HepG2 (cell line): Measurements from ENCODE around the gene PROCR. TPM values are rescaled to one million over a fixed set of nuclear protein-coding genes. Genes with fewer than 3 reads are reported as not detected.

Source experiments
- ATM ChIP-seq: fragments of 450-650 bp; IDR thresholded peaks from 2 replicates; pipeline ENCODE4 v1.7.1; 2017; ENCODE audit warnings: mild to moderate bottlenecking, borderline replicate concordance
- MED13 ChIP-seq: sonication (generic); formaldehyde crosslinking; IDR thresholded peaks from 2 replicates; pipeline ENCODE4 v1.5.0; 2020; ENCODE audit warnings: missing genetic modification reagents
- MED8 ChIP-seq: sonication (generic); formaldehyde crosslinking; IDR thresholded peaks from 2 replicates; pipeline ENCODE4 v1.8.1; 2023; ENCODE audit warnings: mild to moderate bottlenecking, missing genetic modification reagents; ENCODE audit not compliant: insufficient replicate concordance
- MLLT10 ChIP-seq: sonication (generic); formaldehyde crosslinking; IDR thresholded peaks from 2 replicates; pipeline ENCODE4 v1.4.0; 2020; ENCODE audit warnings: missing genetic modification reagents
- NR2C2 ChIP-seq: sonication (generic); formaldehyde crosslinking; IDR thresholded peaks from 2 replicates; pipeline ENCODE4 v1.4.0; 2020; ENCODE audit warnings: missing genetic modification reagents, mild to moderate bottlenecking, moderate library complexity, borderline replicate concordance
- PAWR ChIP-seq: sonication (generic); formaldehyde crosslinking; IDR thresholded peaks from 2 replicates; pipeline ENCODE4 v1.4.0; 2020; ENCODE audit warnings: missing genetic modification reagents, mild to moderate bottlenecking, borderline replicate concordance
- PITX1 ChIP-seq: sonication (generic); formaldehyde crosslinking; IDR thresholded peaks from 2 replicates; pipeline ENCODE4 v1.5.1; 2020; ENCODE audit warnings: mild to moderate bottlenecking, missing genetic modification reagents
- SRF ChIP-seq: IDR thresholded peaks from 2 replicates; pipeline ENCODE4 v1.6.1; 2011; ENCODE audit warnings: mild to moderate bottlenecking, low read depth, low read length, moderate library complexity
- TGIF2 ChIP-seq: IDR thresholded peaks from 2 replicates; pipeline ENCODE4 v1.6.1; 2016; ENCODE audit warnings: control low read depth, missing compliant biosample characterization
- THYN1 ChIP-seq: sonication (generic); formaldehyde crosslinking; IDR thresholded peaks from 2 replicates; pipeline ENCODE4 v1.8.1; 2023; ENCODE audit warnings: low read depth, mild to moderate bottlenecking, moderate library complexity, missing genetic modification reagents, borderline replicate concordance
- TP53 ChIP-seq: sonication (generic); formaldehyde crosslinking; conservative IDR thresholded peaks from 2 replicates; pipeline ENCODE4 v1.4.0; 2020; ENCODE audit warnings: missing genetic modification reagents
- TRIM24 ChIP-seq: sonication (generic); formaldehyde crosslinking; IDR thresholded peaks from 2 replicates; pipeline ENCODE4 v1.8.0; 2022; ENCODE audit warnings: mild to moderate bottlenecking, missing genetic modification reagents
- ZNF546 ChIP-seq: sonication (generic); formaldehyde crosslinking; conservative IDR thresholded peaks from 2 replicates; pipeline ENCODE4 v1.8.1; 2023; ENCODE audit warnings: mild to moderate bottlenecking, missing genetic modification reagents
- ZNF883 ChIP-seq: sonication (generic); formaldehyde crosslinking; IDR thresholded peaks from 2 replicates; pipeline ENCODE4 v1.5.1; 2020; ENCODE audit warnings: mild to moderate bottlenecking, missing genetic modification reagents; ENCODE audit errors: not compliant biosample characterization
- polyA plus RNA-seq, 8 experiments: library from polyadenylated mRNA; depleted of rRNA in 3 of 8; stranded (reverse) in 7 of 8; unstranded in 1 of 8; fragments of >200 nt; fragmentation: Illumina TruSeq in 4 of 8; extraction: Trizol in 4 of 8; gene quantifications; 2 replicates each; pipeline versions ENCODE4 v1.2.1 to v1.2.3, GENCODE V29; 2011 to 2016; ENCODE audit warnings: low read depth in 4 of 8, missing spikeins in 1 of 8, mixed read lengths in 1 of 8; ENCODE audit not compliant: insufficient read depth in 1 of 8
- total RNA-seq, 5 experiments: library from RNA; depleted of rRNA; stranded (reverse); fragments of >200 nt; fragmentation: Illumina TruSeq; extraction: Trizol; gene quantifications; 2 replicates each; pipeline ENCODE4 v1.2.3, GENCODE V29; 2016; ENCODE audit warnings: low read depth in 1 of 5
- TF ChIP-seq, protein P1 (sequence below): IDR thresholded peaks from 2 replicates; pipeline ENCODE4 v1.6.1; 2016; ENCODE audit warnings: mild to moderate bottlenecking
- TF ChIP-seq, protein P2 (sequence below): sonication (generic); formaldehyde crosslinking; IDR thresholded peaks from 2 replicates; pipeline ENCODE4 v1.4.0; 2020; ENCODE audit warnings: missing genetic modification reagents, borderline replicate concordance
- TF ChIP-seq, protein P3 (sequence below): sonication (generic); formaldehyde crosslinking; conservative IDR thresholded peaks from 2 replicates; pipeline ENCODE4 v1.8.1; 2023; ENCODE audit warnings: missing genetic modification reagents
- TF ChIP-seq, protein P4 (sequence below): IDR thresholded peaks from 2 replicates; pipeline ENCODE4 v1.6.1; 2016; ENCODE audit warnings: missing genetic modification reagents, missing compliant biosample characterization
- TF ChIP-seq, protein P5 (sequence below): sonication (generic); formaldehyde crosslinking; IDR thresholded peaks from 2 replicates; pipeline ENCODE4 v1.4.0; 2020; ENCODE audit warnings: missing genetic modification reagents; ENCODE audit errors: not compliant biosample characterization

Gene PROCR
- total and polyA plus RNA-seq, 2 of the 13 experiments (the other 11 are each of a cell fraction or from before 2014, with no cell fraction given) = 1.4 to 1.7 TPM

DNA sequence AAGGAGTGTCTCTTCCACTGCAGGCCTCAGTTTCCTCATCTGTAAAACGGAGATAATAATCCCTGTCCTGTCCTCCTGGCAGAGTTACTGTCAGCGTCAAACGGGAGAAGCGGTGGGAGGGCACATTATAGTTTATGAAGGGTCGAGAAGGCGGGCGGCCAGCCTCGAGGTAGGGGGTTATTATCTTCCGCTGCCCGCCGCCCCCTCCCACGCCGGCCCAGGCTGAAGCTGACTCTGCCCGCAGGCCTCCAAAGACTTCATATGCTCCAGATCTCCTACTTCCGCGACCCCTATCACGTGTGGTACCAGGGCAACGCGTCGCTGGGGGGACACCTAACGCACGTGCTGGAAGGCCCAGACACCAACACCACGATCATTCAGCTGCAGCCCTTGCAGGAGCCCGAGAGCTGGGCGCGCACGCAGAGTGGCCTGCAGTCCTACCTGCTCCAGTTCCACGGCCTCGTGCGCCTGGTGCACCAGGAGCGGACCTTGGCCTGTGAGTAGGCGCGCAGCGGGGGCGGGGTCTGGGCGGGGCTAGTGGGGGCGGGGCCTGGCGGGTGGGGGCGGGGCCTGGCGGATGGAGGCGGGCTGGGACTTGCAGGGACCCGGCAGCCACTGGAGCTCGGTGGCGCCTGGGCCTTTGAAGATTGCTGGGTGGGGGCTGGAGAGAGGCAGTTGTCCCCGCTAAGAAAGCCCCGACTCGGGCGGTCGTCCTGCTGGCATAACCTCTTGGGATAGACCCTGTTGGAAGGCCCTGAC lies 2.8 kb downstream of the PROCR start (continued):
- TF ChIP-seq, protein P1, sequence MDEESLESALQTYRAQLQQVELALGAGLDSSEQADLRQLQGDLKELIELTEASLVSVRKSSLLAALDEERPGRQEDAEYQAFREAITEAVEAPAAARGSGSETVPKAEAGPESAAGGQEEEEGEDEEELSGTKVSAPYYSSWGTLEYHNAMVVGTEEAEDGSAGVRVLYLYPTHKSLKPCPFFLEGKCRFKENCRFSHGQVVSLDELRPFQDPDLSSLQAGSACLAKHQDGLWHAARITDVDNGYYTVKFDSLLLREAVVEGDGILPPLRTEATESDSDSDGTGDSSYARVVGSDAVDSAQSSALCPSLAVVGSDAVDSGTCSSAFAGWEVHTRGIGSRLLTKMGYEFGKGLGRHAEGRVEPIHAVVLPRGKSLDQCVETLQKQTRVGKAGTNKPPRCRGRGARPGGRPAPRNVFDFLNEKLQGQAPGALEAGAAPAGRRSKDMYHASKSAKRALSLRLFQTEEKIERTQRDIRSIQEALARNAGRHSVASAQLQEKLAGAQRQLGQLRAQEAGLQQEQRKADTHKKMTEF (CRISPR knock-in tag) = peak; percentile 91
- TF ChIP-seq, protein P2, sequence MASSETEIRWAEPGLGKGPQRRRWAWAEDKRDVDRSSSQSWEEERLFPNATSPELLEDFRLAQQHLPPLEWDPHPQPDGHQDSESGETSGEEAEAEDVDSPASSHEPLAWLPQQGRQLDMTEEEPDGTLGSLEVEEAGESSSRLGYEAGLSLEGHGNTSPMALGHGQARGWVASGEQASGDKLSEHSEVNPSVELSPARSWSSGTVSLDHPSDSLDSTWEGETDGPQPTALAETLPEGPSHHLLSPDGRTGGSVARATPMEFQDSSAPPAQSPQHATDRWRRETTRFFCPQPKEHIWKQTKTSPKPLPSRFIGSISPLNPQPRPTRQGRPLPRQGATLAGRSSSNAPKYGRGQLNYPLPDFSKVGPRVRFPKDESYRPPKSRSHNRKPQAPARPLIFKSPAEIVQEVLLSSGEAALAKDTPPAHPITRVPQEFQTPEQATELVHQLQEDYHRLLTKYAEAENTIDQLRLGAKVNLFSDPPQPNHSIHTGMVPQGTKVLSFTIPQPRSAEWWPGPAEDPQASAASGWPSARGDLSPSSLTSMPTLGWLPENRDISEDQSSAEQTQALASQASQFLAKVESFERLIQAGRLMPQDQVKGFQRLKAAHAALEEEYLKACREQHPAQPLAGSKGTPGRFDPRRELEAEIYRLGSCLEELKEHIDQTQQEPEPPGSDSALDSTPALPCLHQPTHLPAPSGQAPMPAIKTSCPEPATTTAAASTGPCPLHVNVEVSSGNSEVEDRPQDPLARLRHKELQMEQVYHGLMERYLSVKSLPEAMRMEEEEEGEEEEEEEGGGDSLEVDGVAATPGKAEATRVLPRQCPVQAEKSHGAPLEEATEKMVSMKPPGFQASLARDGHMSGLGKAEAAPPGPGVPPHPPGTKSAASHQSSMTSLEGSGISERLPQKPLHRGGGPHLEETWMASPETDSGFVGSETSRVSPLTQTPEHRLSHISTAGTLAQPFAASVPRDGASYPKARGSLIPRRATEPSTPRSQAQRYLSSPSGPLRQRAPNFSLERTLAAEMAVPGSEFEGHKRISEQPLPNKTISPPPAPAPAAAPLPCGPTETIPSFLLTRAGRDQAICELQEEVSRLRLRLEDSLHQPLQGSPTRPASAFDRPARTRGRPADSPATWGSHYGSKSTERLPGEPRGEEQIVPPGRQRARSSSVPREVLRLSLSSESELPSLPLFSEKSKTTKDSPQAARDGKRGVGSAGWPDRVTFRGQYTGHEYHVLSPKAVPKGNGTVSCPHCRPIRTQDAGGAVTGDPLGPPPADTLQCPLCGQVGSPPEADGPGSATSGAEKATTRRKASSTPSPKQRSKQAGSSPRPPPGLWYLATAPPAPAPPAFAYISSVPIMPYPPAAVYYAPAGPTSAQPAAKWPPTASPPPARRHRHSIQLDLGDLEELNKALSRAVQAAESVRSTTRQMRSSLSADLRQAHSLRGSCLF (CRISPR knock-in tag) = 0 out of 2 replicates have a peak, but pooled peaks have one; percentile 40
- TF ChIP-seq, protein P3, sequence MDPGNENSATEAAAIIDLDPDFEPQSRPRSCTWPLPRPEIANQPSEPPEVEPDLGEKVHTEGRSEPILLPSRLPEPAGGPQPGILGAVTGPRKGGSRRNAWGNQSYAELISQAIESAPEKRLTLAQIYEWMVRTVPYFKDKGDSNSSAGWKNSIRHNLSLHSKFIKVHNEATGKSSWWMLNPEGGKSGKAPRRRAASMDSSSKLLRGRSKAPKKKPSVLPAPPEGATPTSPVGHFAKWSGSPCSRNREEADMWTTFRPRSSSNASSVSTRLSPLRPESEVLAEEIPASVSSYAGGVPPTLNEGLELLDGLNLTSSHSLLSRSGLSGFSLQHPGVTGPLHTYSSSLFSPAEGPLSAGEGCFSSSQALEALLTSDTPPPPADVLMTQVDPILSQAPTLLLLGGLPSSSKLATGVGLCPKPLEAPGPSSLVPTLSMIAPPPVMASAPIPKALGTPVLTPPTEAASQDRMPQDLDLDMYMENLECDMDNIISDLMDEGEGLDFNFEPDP (CRISPR knock-in tag) = no peak
- TF ChIP-seq SRF (no peak), PITX1 (CRISPR knock-in tag) (0 out of 2 replicates have a peak, but pooled peaks have one; percentile 64), ZNF883 (peak; percentile 97), MED8 (CRISPR knock-in tag) (peak; percentile 73), PAWR (CRISPR knock-in tag) (no peak), MLLT10 (CRISPR knock-in tag) (no peak), ZNF546 (CRISPR knock-in tag) (peak; percentile 96), ATM (no peak), TRIM24 (no peak), MED13 (CRISPR knock-in tag) (peak; percentile 38; the same call in 1 of the 2 replicates), TGIF2 (peak; percentile 88; the same call in 1 of the 2 replicates), THYN1 (CRISPR knock-in tag) (no peak), NR2C2 (CRISPR knock-in tag) (peak; percentile 58; the same call in 1 of the 2 replicates), TP53 (CRISPR knock-in tag) (no peak)
- TF ChIP-seq, protein P4, sequence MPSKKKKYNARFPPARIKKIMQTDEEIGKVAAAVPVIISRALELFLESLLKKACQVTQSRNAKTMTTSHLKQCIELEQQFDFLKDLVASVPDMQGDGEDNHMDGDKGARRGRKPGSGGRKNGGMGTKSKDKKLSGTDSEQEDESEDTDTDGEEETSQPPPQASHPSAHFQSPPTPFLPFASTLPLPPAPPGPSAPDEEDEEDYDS = peak; percentile 71
- TF ChIP-seq, protein P5, sequence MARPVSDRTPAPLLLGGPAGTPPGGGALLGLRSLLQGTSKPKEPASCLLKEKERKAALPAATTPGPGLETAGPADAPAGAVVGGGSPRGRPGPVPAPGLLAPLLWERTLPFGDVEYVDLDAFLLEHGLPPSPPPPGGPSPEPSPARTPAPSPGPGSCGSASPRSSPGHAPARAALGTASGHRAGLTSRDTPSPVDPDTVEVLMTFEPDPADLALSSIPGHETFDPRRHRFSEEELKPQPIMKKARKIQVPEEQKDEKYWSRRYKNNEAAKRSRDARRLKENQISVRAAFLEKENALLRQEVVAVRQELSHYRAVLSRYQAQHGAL (CRISPR knock-in tag) = no peak
